Upper lobe of right lung (tissue), 1 donor: ENCODE data around the gene ROR2. TPM values are rescaled to one million over a fixed set of nuclear protein-coding genes. Genes with fewer than 3 reads are reported as not detected.

Experiments
- ATAC-seq: fragments of 200-7000 bp; cut with Tn5 transposase; one replicate; pipeline ENCODE4 v1.9.1; 2020; ENCODE audit warnings: mild to moderate bottlenecking, moderate library complexity
- DNase-seq: peaks from one replicate; pipeline ENCODE4 v3.0.0-alpha.2; 2020
- H3K27ac ChIP-seq: fragments of 200-600 bp; one replicate; pipeline ENCODE4 v1.8.0; 2022
- H3K27me3 ChIP-seq: fragments of 200-600 bp; one replicate; pipeline ENCODE4 v1.8.0; 2022; ENCODE audit warnings: mild to moderate bottlenecking
- H3K36me3 ChIP-seq: fragments of 200-600 bp; one replicate; pipeline ENCODE4 v1.8.0; 2022
- H3K4me1 ChIP-seq: fragments of 200-600 bp; one replicate; pipeline ENCODE4 v1.8.0; 2022
- H3K4me3 ChIP-seq: fragments of 200-600 bp; one replicate; pipeline ENCODE4 v1.8.0; 2022; ENCODE audit warnings: mild to moderate bottlenecking
- H3K9me3 ChIP-seq: fragments of 200-600 bp; one replicate; pipeline ENCODE4 v1.8.0; 2022
- CTCF ChIP-seq: fragments of 200-600 bp; IDR thresholded peaks from one replicate; pipeline ENCODE4 v1.8.0; 2022; ENCODE audit warnings: antibody characterized with exemption
- intact Hi-C: fragments of 100-400 bp; cut with DNase I; formaldehyde crosslinking; loops from one replicate; pipeline ENCODE4 v1.11.0; 2022
- total RNA-seq: library from RNA; stranded (reverse); fragmentation: NEBNext Ultra II Directional; extraction: Animal tissue kit (Norgen Biotek cat#: 25700); gene quantifications from one replicate; pipeline ENCODE4 v1.2.1, GENCODE V29; 2021
- donor health status: DM: no; HTN: yes; CAD: no; lungs with severe emphysema.

ROR2 gene
- total RNA-seq, 1 donor from 2014 or later: 5.5 TPM

GRCh38 chr9:91718071-91718470 is 232.0 kb downstream of the ROR2 start:
- Histone ChIP-seq H3K4me3 (no peak overlapping the region), H3K27ac (no peak overlapping the region), H3K36me3 (no peaks in the 10 kb centered on the region), H3K9me3 (no peaks in the 10 kb centered on the region), H3K27me3 (peaks cover 17% of the 10 kb centered on the region), H3K4me1 (no peaks in the 10 kb centered on the region)
- TF ChIP-seq CTCF: no peak
- intact Hi-C loops: no loop called here
- DNase-seq (no peak), ATAC-seq (no peak)

- no peak for ATAC-seq
- no peaks in the 10 kb centered on the region for H3K4me1 ChIP-seq
- no peak for TF ChIP-seq CTCF
- no peaks in the 10 kb centered on the region for H3K36me3 ChIP-seq
- no peaks in the 10 kb centered on the region for H3K9me3 ChIP-seq
- no peak overlapping the region for H3K27ac ChIP-seq
- peaks cover 17% of the 10 kb centered on the region for H3K27me3 ChIP-seq
- H3K4me3 ChIP-seq: no peak overlapping the region
- intact Hi-C loops: no loop called here
- no peak for DNase-seq
Observed at GRCh38 chr9:91716815-91717214, 233.2 kb downstream of the ROR2 start.

- no peaks in the 10 kb centered on the region for H3K9me3 ChIP-seq
- H3K27me3 ChIP-seq: peaks cover 17% of the 10 kb centered on the region
- H3K4me1 ChIP-seq: no peaks in the 10 kb centered on the region
- no peak overlapping the region for H3K4me3 ChIP-seq
- TF ChIP-seq CTCF: no peak
- ATAC-seq: no peak
- no peak for DNase-seq
- no peak overlapping the region for H3K27ac ChIP-seq
- H3K36me3 ChIP-seq: no peaks in the 10 kb centered on the region
- intact Hi-C loops: no loop called here
Observed at GRCh38 chr9:91716239-91716638, 233.8 kb downstream of the ROR2 start.

- DNase-seq (no peak), ATAC-seq (no peak)
- H3K9me3 ChIP-seq: no peaks in the 10 kb centered on the region
- no peak overlapping the region for H3K27ac ChIP-seq
- no peaks in the 10 kb centered on the region for H3K36me3 ChIP-seq
- H3K27me3 ChIP-seq: peaks cover 17% of the 10 kb centered on the region
- no peaks in the 10 kb centered on the region for H3K4me1 ChIP-seq
- peak overlapping the region; percentile 34 for H3K4me3 ChIP-seq
- TF ChIP-seq CTCF: no peak
- intact Hi-C loops: no loop called here
Observed at GRCh38 chr9:91714874-91715615, 235.0 kb downstream of the ROR2 start.

GRCh38 chr9:91714020-91714806 is 235.8 kb downstream of the ROR2 start:
- H3K9me3 ChIP-seq: no peaks in the 10 kb centered on the region
- no peak overlapping the region for H3K27ac ChIP-seq
- no peaks in the 10 kb centered on the region for H3K36me3 ChIP-seq
- peak overlapping the region; percentile 34 for H3K4me3 ChIP-seq
- TF ChIP-seq CTCF: no peak
- peaks cover 10% of the 10 kb centered on the region for H3K27me3 ChIP-seq
- intact Hi-C loops: no loop called here
- peak; percentile 50 for ATAC-seq
- H3K4me1 ChIP-seq: no peaks in the 10 kb centered on the region
- no peak for DNase-seq
